BE2C (cell line): Measurements from ENCODE around the gene HBQ1.
"Not testable (repeated sequence)": the region's sequence is repeated elsewhere in the genome, so short reads cannot be mapped to it uniquely, and the experiment has no call there.

ENCODE experiments used
- DNase-seq: peaks from one replicate; pipeline ENCODE4 v3.0.0-alpha.2; 2020
- H3K27me3 ChIP-seq: fragments of 250-450 bp; sonication (Bioruptor Pico); 2 replicates; pipeline ENCODE4 v1.5.1; 2020; ENCODE audit warnings: mild to moderate bottlenecking
- H3K36me3 ChIP-seq: fragments of 250-450 bp; sonication (Bioruptor Pico); 2 replicates; pipeline ENCODE4 v1.5.1; 2020; ENCODE audit warnings: mild to moderate bottlenecking
- H3K4me1 ChIP-seq: fragments of 250-450 bp; sonication (Bioruptor Pico); 2 replicates; pipeline ENCODE4 v1.5.1; 2020
- H3K4me3 ChIP-seq: 2 replicates; pipeline ENCODE4 v1.5.1; 2011; ENCODE audit warnings: low read depth, low read length
- H3K9me3 ChIP-seq: fragments of 250-450 bp; sonication (Bioruptor Pico); 2 replicates; pipeline ENCODE4 v1.5.1; 2020
- TF ChIP-seq, protein P1 (sequence below): IDR thresholded peaks from 2 replicates; pipeline ENCODE4 v1.5.1; 2012; ENCODE audit warnings: mild to moderate bottlenecking, low read depth, low read length

HBQ1 gene

DNA sequence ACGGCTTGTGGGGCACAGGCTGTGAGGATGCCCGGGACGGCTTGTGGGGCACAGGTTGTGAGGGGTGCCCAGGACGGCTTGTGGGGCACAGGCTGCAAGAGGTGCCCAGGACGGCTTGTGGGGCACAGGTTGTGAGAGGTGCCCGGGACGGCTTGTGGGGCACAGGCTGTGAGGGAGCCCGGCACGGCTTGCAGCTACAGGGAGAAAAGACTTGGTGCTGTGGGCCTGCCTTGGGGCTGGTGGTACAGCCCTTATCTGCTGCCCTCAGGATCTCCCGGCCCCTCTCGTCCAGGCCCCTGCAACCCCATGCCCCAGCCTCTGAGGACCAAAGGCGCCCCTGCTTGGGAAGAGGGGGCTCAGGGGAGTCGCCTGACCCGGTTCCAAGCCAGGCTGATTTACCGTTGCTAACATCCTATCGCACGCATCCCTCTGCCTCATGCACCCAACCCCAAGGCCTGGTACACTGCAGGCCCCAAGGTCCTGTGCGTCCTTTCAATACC, 19.5 kb upstream of the HBQ1 start:
- Histone ChIP-seq H3K27me3 (peaks cover 26% of the 10 kb centered on the region), H3K4me3 (no peak overlapping the region), H3K9me3 (no peaks in the 10 kb centered on the region), H3K36me3 (no peaks in the 10 kb centered on the region), H3K4me1 (peaks cover 5% of the 10 kb centered on the region)
- TF ChIP-seq, protein P1, sequence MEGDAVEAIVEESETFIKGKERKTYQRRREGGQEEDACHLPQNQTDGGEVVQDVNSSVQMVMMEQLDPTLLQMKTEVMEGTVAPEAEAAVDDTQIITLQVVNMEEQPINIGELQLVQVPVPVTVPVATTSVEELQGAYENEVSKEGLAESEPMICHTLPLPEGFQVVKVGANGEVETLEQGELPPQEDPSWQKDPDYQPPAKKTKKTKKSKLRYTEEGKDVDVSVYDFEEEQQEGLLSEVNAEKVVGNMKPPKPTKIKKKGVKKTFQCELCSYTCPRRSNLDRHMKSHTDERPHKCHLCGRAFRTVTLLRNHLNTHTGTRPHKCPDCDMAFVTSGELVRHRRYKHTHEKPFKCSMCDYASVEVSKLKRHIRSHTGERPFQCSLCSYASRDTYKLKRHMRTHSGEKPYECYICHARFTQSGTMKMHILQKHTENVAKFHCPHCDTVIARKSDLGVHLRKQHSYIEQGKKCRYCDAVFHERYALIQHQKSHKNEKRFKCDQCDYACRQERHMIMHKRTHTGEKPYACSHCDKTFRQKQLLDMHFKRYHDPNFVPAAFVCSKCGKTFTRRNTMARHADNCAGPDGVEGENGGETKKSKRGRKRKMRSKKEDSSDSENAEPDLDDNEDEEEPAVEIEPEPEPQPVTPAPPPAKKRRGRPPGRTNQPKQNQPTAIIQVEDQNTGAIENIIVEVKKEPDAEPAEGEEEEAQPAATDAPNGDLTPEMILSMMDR: no peak
- DNase-seq: no peak

DNA sequence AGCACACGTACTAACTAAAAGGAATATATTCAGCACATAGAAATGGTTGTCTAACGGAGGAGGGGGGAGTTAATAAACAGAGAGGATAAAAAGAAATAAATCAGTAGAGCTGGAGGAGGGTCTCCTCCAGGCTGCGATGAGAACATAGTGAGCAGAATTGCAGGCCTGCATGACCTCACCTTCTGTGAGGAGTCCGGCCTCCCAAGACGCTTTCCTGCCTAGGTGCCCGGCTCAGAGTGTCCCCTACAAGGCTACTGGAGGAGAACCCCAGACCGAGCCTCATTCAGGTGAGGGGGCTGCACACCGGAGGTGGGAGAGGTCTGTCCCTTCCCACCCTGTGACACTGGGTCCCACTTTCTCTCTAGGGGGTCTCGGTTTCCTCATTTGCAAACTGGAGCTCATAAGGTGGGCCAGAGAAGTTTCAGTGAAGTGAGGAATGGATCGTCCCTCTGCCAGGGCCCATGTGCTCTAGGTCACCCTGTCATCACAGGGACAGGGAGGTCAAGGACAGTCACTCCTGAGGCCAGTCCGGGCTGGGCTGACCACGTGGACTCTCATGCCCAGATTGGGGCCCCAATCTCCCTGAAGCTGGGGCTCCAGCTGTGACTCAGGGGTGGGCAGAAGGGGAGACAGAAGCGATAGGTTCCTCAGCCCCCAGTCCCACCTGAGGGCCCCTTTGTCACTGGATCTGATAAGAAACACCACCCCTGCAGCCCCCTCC, 17.8 kb upstream of the HBQ1 start:
- Histone ChIP-seq H3K4me3 (no peak overlapping the region), H3K4me1 (peaks cover 5% of the 10 kb centered on the region), H3K36me3 (no peaks in the 10 kb centered on the region), H3K9me3 (no peaks in the 10 kb centered on the region), H3K27me3 (peaks cover 42% of the 10 kb centered on the region)
- TF ChIP-seq, protein P1: no peak
- DNase-seq: no peak

DNA sequence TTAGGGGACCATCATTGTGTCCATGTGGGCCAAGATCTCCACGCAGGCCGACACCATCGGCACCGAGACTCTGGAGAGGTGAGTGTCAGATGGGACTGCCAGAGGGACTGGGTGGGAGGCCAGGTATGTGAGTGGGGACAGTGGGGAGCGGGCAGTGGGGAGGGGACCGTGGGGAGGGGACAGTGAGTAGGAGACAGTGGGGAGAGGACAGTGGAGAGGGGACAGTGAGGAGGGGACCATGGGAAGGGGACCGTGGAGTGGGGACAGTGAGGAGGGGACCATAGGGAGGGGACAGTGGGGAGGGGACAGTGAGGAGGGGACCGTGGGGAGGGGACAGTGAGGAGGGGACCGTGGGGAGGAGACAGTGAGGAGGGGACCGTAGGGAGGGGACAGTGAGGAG, 17.1 kb upstream of the HBQ1 start:
- DNase-seq, H3K36me3 ChIP-seq, H3K4me3 ChIP-seq, H3K4me1 ChIP-seq, H3K9me3 ChIP-seq: not testable (repeated sequence)
- H3K27me3 ChIP-seq: peaks cover 43% of the 10 kb centered on the region

DNA sequence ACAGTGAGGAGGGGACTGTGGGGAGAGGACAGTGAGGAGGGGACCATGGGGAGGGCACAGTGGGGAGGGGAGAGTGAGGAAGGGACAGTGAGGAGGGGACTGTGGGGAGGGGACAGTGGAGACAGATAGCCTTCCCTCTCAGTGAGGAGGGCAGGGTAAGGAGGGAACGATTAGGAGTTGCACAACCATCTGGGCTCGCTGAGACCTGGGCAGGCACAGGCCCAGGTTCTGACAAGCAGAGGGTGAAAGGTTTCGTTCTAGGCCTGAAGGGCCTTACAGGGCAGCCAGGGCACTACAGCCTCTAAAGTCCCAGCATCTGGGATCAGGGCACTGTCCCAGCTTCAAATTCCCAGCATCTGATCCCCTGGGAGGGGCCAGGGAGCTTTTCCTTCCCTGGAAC, 16.6 kb upstream of the HBQ1 start:
- H3K27me3 ChIP-seq: peaks cover 40% of the 10 kb centered on the region
- H3K4me1 ChIP-seq, H3K9me3 ChIP-seq: not testable (repeated sequence)

DNA sequence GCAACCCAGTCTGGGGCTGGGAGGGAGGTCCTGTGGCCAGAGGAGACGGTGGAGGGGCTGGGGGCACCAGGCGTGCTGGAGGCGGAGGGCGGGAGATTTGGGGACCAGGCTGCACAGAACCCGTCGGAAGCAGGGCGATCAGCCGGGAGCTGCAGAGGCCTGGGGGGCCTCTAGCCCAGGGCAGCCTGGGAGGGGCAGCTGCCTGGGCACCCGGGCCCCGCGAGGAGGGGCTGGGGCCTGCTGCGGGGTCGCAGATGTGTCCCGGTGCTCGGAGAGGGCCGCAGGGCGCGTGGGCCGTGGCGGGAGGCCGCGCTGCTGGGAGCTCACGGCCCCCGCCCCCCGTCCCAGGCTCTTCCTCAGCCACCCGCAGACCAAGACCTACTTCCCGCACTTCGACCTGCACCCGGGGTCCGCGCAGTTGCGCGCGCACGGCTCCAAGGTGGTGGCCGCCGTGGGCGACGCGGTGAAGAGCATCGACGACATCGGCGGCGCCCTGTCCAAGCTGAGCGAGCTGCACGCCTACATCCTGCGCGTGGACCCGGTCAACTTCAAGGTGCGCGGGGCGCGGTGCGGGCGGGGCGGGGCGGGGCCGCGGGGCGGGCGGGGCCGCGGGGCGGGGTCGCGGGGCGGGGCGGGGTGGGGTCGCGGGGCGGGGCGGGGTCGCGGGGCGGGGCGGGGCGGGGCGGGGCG, 16.0 kb upstream of the HBQ1 start:
- not testable (repeated sequence) for DNase-seq, H3K36me3 ChIP-seq, H3K4me3 ChIP-seq, H3K9me3 ChIP-seq, H3K4me1 ChIP-seq
- H3K27me3 ChIP-seq: peaks cover 37% of the 10 kb centered on the region

More for the DNA sequence above, 16.6 kb upstream of the HBQ1 start:
- not testable (repeated sequence) for DNase-seq, H3K36me3 ChIP-seq, H3K4me3 ChIP-seq

DNA sequence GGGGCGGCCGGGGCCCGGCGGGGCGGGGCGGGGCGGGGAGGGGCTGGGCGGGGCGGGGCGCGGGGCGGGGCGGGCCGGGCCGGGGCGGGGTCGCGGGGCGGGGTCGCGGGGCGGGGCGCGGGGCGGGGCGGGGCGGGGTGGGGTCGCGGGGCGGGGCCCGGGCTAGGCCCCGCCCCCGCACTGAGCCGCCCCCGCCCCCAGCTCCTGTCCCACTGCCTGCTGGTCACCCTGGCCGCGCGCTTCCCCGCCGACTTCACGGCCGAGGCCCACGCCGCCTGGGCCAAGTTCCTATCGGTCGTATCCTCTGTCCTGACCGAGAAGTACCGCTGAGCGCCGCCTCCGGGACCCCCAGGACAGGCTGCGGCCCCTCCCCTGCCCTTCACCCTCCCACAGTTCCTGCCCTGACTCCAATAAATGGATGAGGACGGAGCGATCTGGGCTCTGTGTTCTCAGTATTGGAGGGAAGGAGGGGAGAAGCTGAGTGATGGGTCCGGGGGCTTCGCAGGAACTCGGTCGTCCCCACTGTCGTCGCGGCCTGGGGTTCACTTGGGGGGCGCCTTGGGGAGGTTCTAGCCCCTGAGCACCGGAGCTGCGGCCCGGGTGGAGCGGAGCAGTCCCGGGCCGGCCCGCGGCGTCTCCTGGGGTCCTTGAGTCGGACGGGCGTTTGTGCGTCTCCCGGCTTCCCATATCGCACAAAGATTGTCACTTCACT, 15.3 kb upstream of the HBQ1 start:
- no peaks in the 10 kb centered on the region for H3K36me3 ChIP-seq
- H3K4me1 ChIP-seq: peaks cover 5% of the 10 kb centered on the region
- DNase-seq: no peak
- H3K4me3 ChIP-seq: peak overlapping the region; percentile 38
- no peaks in the 10 kb centered on the region for H3K9me3 ChIP-seq
- TF ChIP-seq, protein P1: no peak
- H3K27me3 ChIP-seq: peaks cover 35% of the 10 kb centered on the region

DNA sequence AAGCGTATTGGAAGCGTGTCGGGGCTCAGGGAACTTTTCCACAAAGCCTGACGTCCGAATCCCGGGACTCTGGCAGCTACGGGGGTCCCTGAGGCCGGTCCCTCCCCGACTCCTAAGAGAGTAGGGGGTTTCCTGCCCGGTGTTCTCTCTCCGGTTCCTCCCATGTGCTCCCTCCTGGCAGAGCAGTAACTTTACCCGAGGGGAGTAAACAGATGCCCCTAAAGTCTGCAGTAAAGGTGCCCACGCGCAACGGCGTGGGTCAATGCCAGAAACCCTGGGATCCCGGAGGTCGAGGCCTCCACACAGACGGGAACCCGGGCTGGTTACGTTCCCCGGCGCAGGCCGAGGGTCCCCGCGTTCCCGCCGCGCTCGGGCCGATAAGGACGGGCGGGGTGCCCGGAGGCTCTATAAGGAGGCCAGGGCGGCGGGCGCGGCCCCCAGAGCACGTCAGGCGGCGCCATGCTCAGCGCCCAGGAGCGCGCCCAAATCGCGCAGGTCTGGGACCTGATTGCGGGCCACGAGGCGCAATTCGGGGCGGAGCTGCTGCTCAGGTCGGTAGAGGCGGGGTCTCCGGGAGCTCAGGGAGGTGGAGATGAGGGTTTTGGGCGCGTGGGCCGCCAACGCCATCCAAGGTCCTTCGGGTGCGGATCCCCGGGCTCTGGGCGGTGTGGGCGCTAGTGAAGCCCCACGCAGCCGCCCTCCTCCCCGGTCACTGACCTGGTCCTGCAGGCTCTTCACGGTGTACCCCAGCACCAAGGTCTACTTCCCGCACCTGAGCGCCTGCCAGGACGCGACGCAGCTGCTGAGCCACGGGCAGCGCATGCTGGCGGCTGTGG, 14.5 kb upstream of the HBQ1 start, which contains the start of gene HBM:
Gene HBM (plus strand): TSS at position 440 of the 836 bp plus-strand sequence. CDS start 20 bp downstream, at position 460.
- peaks cover 5% of the 10 kb centered on the region for H3K4me1 ChIP-seq
- H3K4me3 ChIP-seq: peak within 1 kb of the TSS; percentile 38
- H3K9me3 ChIP-seq: no peaks in the 10 kb centered on the region
- TF ChIP-seq, protein P1: no peak
- no peaks in the 10 kb centered on the region for H3K36me3 ChIP-seq
- DNase-seq: no peak
- peaks cover 40% of the 10 kb centered on the region for H3K27me3 ChIP-seq
